22Rv1 (cell line): ENCODE results near the gene STARD10.
A peak's percentile ranks its signal among the peaks of the same experiment; 100 is the strongest.

Experiments used
- H3K27ac ChIP-seq: fragments of 450-650 bp; 2 replicates; pipeline ENCODE4 v1.5.1; 2017
- CTCF ChIP-seq: fragments of 450-650 bp; IDR thresholded peaks from 2 replicates; pipeline ENCODE4 v1.5.1; 2017; ENCODE audit warnings: mild to moderate bottlenecking
- ZFX ChIP-seq: fragments of 450-650 bp; IDR thresholded peaks from 2 replicates; pipeline ENCODE4 v1.6.1; 2017; ENCODE audit warnings: antibody characterized with exemption, borderline replicate concordance

Gene STARD10

GRCh38 chr11:72758304-72758689 is 35.5 kb downstream of the STARD10 start:
- no peak overlapping the region for H3K27ac ChIP-seq

GRCh38 chr11:72755713-72756285 is 38.0 kb downstream of the STARD10 start:
- no peak for TF ChIP-seq CTCF
- no peak for TF ChIP-seq ZFX
- peak overlapping the region; percentile 31 for H3K27ac ChIP-seq

More at GRCh38 chr11:72758304-72758689, 35.5 kb downstream of the STARD10 start:
- TF ChIP-seq CTCF = no peak

GRCh38 chr11:72754544-72755155 is 39.2 kb downstream of the STARD10 start:
- TF ChIP-seq ZFX (no peak), CTCF (no peak)
- H3K27ac ChIP-seq = peak overlapping the region; percentile 68; the same call in 1 of the 2 replicates

GRCh38 chr11:72754149-72754543 is 39.7 kb downstream of the STARD10 start:
- peak overlapping the region; percentile 68 for H3K27ac ChIP-seq
- no peak for TF ChIP-seq ZFX
- no peak for TF ChIP-seq CTCF

GRCh38 chr11:72753341-72754148 is 40.3 kb downstream of the STARD10 start:
- no peak for TF ChIP-seq ZFX
- no peak for TF ChIP-seq CTCF

GRCh38 chr11:72752088-72752914 is 41.5 kb downstream of the STARD10 start, which contains the start of gene ARAP1:
Gene ARAP1, minus strand, starts transcription at chr11:72752408. Its CDS starts 25,280 bp downstream, at chr11:72727128.
- TF ChIP-seq ZFX (no peak), CTCF (no peak)
- peak within 1 kb of the TSS; percentile 68 for H3K27ac ChIP-seq

More at GRCh38 chr11:72753341-72754148, 40.3 kb downstream of the STARD10 start:
- peak overlapping the region; percentile 68 for H3K27ac ChIP-seq
